B cell (primary cell): Measurements from ENCODE around the gene MAN1B1. TPM values are rescaled to one million over a fixed set of nuclear protein-coding genes. Genes with fewer than 3 reads are reported as not detected.

ENCODE experiments used
- ATAC-seq: fragments of 200-7000 bp; cut with Tn5 transposase; one replicate; pipeline ENCODE4 v1.10.0; 2021; ENCODE audit warnings: low read depth, mild to moderate bottlenecking, moderate number of reproducible peaks, moderate library complexity
- CTCF ChIA-PET: fragments of 350-600 bp; sonication (Branson Sonifier 250); formaldehyde crosslinking; loops from one replicate; lab custom pipeline; 2021; ENCODE audit warnings: antibody characterized with exemption, inconsistent platforms; lab: Charles Lee
- POLR2A ChIA-PET: fragments of 350-600 bp; sonication (Branson Sonifier 250); formaldehyde crosslinking; loops from one replicate; lab custom pipeline; 2021; ENCODE audit warnings: antibody characterized with exemption; lab: Charles Lee
- DNase-seq: peaks from one replicate; pipeline ENCODE4 v3.0.0; 2013
- H2AFZ ChIP-seq: 2 replicates; pipeline ENCODE4 v1.6.1; 2012; ENCODE audit warnings: mild to moderate bottlenecking, low read depth, low read length; ENCODE audit not compliant: insufficient read depth, poor library complexity, severe bottlenecking
- H3K27ac ChIP-seq, 2 donors: 1 replicate in 1 of 2; 2 replicates in 1 of 2; pipeline ENCODE4 v1.5.1; 2012 to 2013; ENCODE audit warnings: low read length in 2 of 2, mild to moderate bottlenecking in 2 of 2, moderate library complexity in 1 of 2
- H3K27me3 ChIP-seq, 4 experiments: fragments of 200-600 bp in 1 of 4; sonication (generic) in 1 of 4; replicated peaks in 1 of 4; 1 replicate in 2 of 4; 2 replicates in 2 of 4; pipeline versions ENCODE4 v1.6.1 to v1.7.0; 2013 to 2016; ENCODE audit warnings: low read length in 3 of 4, mild to moderate bottlenecking in 2 of 4, mixed read lengths in 1 of 4, moderate library complexity in 1 of 4; ENCODE audit not compliant: insufficient read depth in 4 of 4, control insufficient read depth in 3 of 4; ENCODE audit errors: control extremely low read depth in 1 of 4
- H3K36me3 ChIP-seq, 2 experiments: replicated peaks in 1 of 2; 1 replicate in 1 of 2; 2 replicates in 1 of 2; pipeline versions ENCODE4 v1.6.1 to v1.7.1; 2013; ENCODE audit warnings: low read length in 1 of 2; ENCODE audit not compliant: insufficient read depth in 2 of 2, control insufficient read depth in 1 of 2; ENCODE audit errors: control extremely low read depth in 1 of 2, extremely low read depth in 1 of 2
- H3K4me1 ChIP-seq, 2 donors: fragments of 200-600 bp in 1 of 2; sonication (generic) in 1 of 2; 1 replicate in 1 of 2; 2 replicates in 1 of 2; pipeline versions ENCODE4 v1.5.1 to v1.6.1; 2013 to 2017; ENCODE audit warnings: low read length in 2 of 2; ENCODE audit not compliant: control insufficient read depth in 2 of 2, insufficient read depth in 2 of 2
- H3K4me2 ChIP-seq: replicated peaks from 2 replicates; pipeline ENCODE3; 2012; ENCODE audit warnings: mild to moderate bottlenecking, low read depth, low read length; ENCODE audit not compliant: poor library complexity, severe bottlenecking
- H3K4me3 ChIP-seq, 5 experiments: fragments of 200-600 bp in 1 of 5; sonication (generic) in 1 of 5; 1 replicate in 3 of 5; 2 replicates in 2 of 5; pipeline versions ENCODE4 v1.5.1 to v1.7.0; 2011 to 2016; ENCODE audit warnings: low read length in 4 of 5, mild to moderate bottlenecking in 4 of 5, low read depth in 2 of 5, control low read depth in 1 of 5, moderate library complexity in 1 of 5; ENCODE audit not compliant: insufficient read depth in 1 of 5; ENCODE audit errors: control extremely low read depth in 1 of 5, extremely low read depth in 1 of 5
- H3K79me2 ChIP-seq: fragments of 200-600 bp; sonication (generic); one replicate; pipeline ENCODE4 v1.6.0; 2016; ENCODE audit warnings: low read length; ENCODE audit not compliant: control insufficient read depth, insufficient read depth
- H3K9ac ChIP-seq: fragments of 200-600 bp; sonication (generic); 2 replicates; pipeline ENCODE4 v1.6.1; 2017; ENCODE audit warnings: mild to moderate bottlenecking, low read length, moderate library complexity
- H3K9me3 ChIP-seq, 3 donors: one replicate each; pipeline versions ENCODE4 v1.6.1 to v1.7.1; 2013; ENCODE audit warnings: low read length in 2 of 3; ENCODE audit not compliant: control insufficient read depth in 2 of 3, insufficient read depth in 1 of 3; ENCODE audit errors: control extremely low read depth in 1 of 3
- H4K20me1 ChIP-seq: 2 replicates; pipeline ENCODE4 v1.6.0; 2012; ENCODE audit warnings: mild to moderate bottlenecking, low read length; ENCODE audit not compliant: insufficient read depth, control insufficient read depth, poor library complexity, severe bottlenecking
- H3K27ac Mint-ChIP-seq: one replicate; pipeline ENCODE4 v1.8.0; 2021; ENCODE audit warnings: mixed read lengths
- H3K27me3 Mint-ChIP-seq: one replicate; pipeline ENCODE4 v1.8.0; 2021; ENCODE audit warnings: mixed read lengths
- H3K4me1 Mint-ChIP-seq: one replicate; pipeline ENCODE4 v1.8.0; 2021; ENCODE audit warnings: mixed read lengths
- H3K4me3 Mint-ChIP-seq: one replicate; pipeline ENCODE4 v1.8.0; 2021; ENCODE audit warnings: mixed read lengths
- H3K9me3 Mint-ChIP-seq: one replicate; pipeline ENCODE4 v1.8.0; 2022; ENCODE audit warnings: mixed read lengths; ENCODE audit not compliant: insufficient read depth
- EZH2 ChIP-seq: IDR thresholded peaks from 2 replicates; pipeline ENCODE4 v1.6.1; 2012; ENCODE audit warnings: borderline replicate concordance, low read depth, mild to moderate bottlenecking, moderate library complexity, low read length; ENCODE audit not compliant: insufficient read depth, poor library complexity, severe bottlenecking
- WGBS: methylation state at CpG from one replicate; pipeline ENCODE4 v1.1.5; 2013; ENCODE audit warnings: missing lambda C conversion rate; ENCODE audit not compliant: insufficient coverage; 5-methylcytosine and 5-hydroxymethylcytosine counted together
- intact Hi-C: fragments of 100-400 bp; cut with micrococcal nuclease; formaldehyde crosslinking; loops from one replicate; pipeline ENCODE4 v1.10.0; 2022
- polyA plus RNA-seq: library from polyadenylated mRNA; depleted of rRNA; stranded (reverse); fragments of >200 nt; gene quantifications from 2 replicates; pipeline ENCODE4 v1.2.3, GENCODE V29; 2012
- total RNA-seq, 2 donors: library from RNA; stranded (reverse); fragments of 120-200 nt in 1 of 2; gene quantifications; 1 replicate in 1 of 2; 2 replicates in 1 of 2; pipeline versions ENCODE4 v1.2.3 to v1.2.4, GENCODE V29; 2013 to 2022
- TF ChIP-seq, protein P1 (sequence below): fragments of 200-600 bp; IDR thresholded peaks from one replicate; pipeline ENCODE4 v1.8.0; 2022; ENCODE audit warnings: antibody characterized with exemption, mild to moderate bottlenecking

Gene MAN1B1
- total and polyA plus RNA-seq, 2 donors (not counting 1 experiment from before 2014, with no cell fraction given), result 47.0 to 68.4 TPM

DNA sequence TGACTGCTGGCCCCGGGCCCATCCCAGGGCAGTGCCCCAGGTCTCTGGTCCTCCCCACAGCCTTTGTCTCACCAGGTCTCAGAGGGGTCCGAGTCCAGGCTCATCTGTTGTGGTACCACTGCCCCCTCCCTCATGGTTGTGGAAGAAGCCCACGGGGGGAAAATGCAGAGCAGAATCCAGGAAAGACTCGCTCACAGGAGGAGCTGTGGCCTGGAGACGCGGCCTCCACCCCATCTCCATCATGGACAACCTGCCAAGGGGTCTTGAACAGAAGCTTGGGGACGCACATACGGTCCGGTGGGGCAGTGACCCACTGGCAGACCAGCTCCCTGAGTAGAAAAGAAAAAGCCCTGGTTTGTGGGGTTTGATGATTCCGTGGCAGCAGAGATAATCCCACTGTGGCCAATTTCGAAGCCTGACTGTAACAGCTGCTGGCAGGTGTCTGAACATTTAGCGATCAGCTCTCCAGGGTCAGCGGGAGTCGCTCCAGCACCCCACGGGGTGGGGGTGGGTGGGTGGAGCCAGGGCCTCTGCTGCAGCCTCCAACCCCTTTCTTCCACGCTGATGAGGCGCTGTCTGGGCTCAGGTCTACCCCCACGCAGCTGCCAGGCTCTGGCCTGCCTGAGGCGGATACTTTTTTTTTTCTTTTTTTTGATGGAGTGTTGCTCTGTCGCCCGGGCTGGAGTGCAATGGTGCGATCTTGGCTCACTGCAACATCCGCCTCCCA lies 50.3 kb downstream of the MAN1B1 start:
- DNase-seq (no peak), ATAC-seq (no peak)
- Mint-ChIP-seq H3K27me3 (peaks cover 50% of the 10 kb centered on the region), H3K27ac (no peak overlapping the region), H3K4me1 (no peaks in the 10 kb centered on the region), H3K4me3 (no peak overlapping the region), H3K9me3 (no peaks in the 10 kb centered on the region)
- no peaks in the 10 kb centered on the region for H3K79me2 ChIP-seq
- H3K9ac ChIP-seq, result no peak overlapping the region
- H4K20me1 ChIP-seq, result no peaks in the 10 kb centered on the region
- WGBS, result 77% methylated on average over 15 of the region's 23 CpGs
- ChIA-PET POLR2A (no interaction called here), CTCF (no interaction called here)
- H3K27ac ChIP-seq, result no peak overlapping the region
- peaks cover 0 to 32% (median 0%) of the 10 kb centered on the region in 3 donors for H3K9me3 ChIP-seq
- H3K4me1 ChIP-seq, result peaks cover 11 to 14% of the 10 kb centered on the region in 2 donors
- H3K27me3 ChIP-seq, result peaks cover 0 to 63% (median 33%) of the 10 kb centered on the region in 4 experiments
- no peak overlapping the region for H2AFZ ChIP-seq
- no peak for TF ChIP-seq EZH2
- TF ChIP-seq, protein P1, sequence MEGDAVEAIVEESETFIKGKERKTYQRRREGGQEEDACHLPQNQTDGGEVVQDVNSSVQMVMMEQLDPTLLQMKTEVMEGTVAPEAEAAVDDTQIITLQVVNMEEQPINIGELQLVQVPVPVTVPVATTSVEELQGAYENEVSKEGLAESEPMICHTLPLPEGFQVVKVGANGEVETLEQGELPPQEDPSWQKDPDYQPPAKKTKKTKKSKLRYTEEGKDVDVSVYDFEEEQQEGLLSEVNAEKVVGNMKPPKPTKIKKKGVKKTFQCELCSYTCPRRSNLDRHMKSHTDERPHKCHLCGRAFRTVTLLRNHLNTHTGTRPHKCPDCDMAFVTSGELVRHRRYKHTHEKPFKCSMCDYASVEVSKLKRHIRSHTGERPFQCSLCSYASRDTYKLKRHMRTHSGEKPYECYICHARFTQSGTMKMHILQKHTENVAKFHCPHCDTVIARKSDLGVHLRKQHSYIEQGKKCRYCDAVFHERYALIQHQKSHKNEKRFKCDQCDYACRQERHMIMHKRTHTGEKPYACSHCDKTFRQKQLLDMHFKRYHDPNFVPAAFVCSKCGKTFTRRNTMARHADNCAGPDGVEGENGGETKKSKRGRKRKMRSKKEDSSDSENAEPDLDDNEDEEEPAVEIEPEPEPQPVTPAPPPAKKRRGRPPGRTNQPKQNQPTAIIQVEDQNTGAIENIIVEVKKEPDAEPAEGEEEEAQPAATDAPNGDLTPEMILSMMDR, result no peak
- no peak overlapping the region for H3K4me2 ChIP-seq
- intact Hi-C loops, result no loop called here
- no peak overlapping the region for H3K4me3 ChIP-seq
- H3K36me3 ChIP-seq, result no peaks in the 10 kb centered on the region

DNA sequence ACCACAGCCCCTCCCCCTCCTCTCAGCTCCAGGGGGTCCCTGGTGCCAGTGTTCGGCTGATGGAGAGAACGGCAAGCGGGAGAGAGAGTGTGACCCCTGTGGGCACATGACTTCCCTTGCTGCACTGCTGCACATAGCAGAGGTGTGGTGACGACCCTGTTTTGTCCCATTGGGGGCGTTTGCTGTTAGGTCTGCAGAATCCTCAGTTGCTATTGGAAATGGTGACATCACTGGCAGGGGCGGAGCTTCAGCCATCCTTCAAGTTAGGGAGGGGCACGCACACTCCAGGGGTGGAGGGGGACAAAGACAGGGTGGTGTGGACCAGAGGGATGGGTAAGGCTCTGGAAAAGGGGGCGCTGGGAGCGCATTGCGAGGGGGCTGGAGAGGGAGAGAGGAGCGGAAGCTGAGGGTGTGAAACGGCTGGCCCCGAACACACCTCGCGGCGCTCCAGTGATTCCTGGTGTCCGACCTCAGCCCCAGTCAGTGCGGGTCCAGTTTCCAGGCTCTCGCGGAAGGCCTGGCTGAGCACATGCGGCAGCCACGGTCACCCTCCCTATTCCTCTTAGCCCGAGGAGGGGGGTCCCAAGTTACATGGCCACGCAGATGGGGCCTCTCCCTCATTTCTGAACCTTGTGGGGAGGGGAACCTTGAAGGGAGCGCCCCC lies 51.4 kb downstream of the MAN1B1 start:
- Mint-ChIP-seq H3K4me1 (no peaks in the 10 kb centered on the region), H3K9me3 (no peaks in the 10 kb centered on the region), H3K4me3 (no peak overlapping the region), H3K27me3 (peaks cover 52% of the 10 kb centered on the region), H3K27ac (no peak overlapping the region)
- DNase-seq (peak; percentile 23), ATAC-seq (no peak)
- peaks cover 0 to 33% (median 0%) of the 10 kb centered on the region in 3 donors for H3K9me3 ChIP-seq
- H3K9ac ChIP-seq, result no peak overlapping the region
- 15% methylated on average over 18 of the region's 25 CpGs for WGBS
- TF ChIP-seq, protein P1, result no peak
- peak; percentile 58 for TF ChIP-seq EZH2
- no peaks in the 10 kb centered on the region for H4K20me1 ChIP-seq
- H3K27me3 ChIP-seq, result peaks cover 0 to 74% (median 36%) of the 10 kb centered on the region in 4 experiments
- intact Hi-C loops, result no loop called here
- no peak overlapping the region for H3K27ac ChIP-seq
- peaks cover 11 to 14% of the 10 kb centered on the region in 2 donors for H3K4me1 ChIP-seq
- CTCF ChIA-PET, result interaction anchor here (0.8 kb wide), 1 partner anchor 10 kb away, joined by 3 read pairs; no protein-coding TSS in a partner anchor
- H3K79me2 ChIP-seq, result no peaks in the 10 kb centered on the region
- no peak overlapping the region for H2AFZ ChIP-seq
- no peaks in the 10 kb centered on the region for H3K36me3 ChIP-seq
- no peak overlapping the region for H3K4me2 ChIP-seq
- POLR2A ChIA-PET, result interaction anchor here (0.6 kb wide), 1 partner anchor 8 kb away, joined by 5 read pairs; no protein-coding TSS in a partner anchor
- H3K4me3 ChIP-seq, result no peak overlapping the region
